ENCODE measurements around the gene SV2B.
"Not testable (repeated sequence)": the region's sequence is repeated elsewhere in the genome, so short reads cannot be mapped to it uniquely, and the experiment has no call there.

Gene SV2B

DNA sequence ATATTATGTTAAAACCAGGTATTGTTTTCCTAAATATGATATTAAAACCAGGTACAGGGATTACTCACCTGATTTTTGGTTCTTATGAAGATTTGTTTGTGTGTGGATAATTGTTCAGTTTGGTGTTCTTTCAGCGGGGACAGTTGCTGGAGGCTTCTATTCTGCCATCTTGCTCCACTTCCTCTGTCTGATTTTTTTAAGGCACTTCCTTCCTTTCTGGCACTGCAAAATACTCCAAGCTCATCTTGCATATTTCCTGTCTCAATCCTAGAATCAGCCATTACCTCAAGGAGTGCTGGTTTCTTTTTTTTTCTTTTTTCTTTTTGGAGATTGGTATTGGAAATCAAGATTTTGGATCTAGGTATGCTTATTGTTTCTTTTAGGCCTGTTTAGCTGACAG, 229.9 kb downstream of the SV2B start:
- DNase-seq: no peak

DNA sequence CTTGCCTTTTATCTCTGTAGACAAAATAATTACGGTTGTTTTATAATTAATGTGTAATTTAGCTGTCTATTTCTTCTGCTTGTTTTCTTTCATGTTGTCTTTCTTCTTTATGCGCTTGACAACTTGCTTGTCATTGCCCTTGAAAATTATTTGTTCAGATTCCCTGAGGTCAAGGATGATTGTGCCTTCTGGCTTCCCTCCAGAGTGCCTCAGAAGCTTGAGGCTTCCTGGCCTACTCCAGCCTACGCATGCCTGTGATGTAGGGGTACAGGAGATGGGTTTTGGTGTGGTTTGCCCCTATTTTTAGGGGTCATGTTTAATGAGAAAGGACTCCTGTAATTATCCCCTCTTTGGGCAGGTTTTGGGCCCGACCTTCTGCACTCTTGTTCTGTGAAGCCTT, 231.5 kb downstream of the SV2B start:
- DNase-seq: no peak

DNA sequence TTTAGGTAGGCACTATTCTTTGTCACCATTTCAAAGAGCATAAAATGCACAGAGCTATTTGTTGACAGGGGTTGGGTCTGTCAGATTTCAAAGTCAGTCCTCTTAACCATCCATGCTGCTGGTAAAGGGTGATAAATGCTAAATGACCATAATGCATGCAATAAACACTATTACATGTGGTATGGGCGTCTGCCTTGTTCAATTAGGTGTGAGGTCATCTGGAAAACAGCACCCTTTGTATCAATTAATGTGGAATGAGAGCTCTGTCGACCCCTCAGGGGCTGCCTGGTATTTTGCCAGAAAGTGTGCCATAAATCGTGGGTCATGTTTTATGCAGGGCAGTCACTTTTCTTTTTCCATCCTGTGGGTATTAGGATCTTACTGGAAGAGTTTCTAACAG, 235.6 kb downstream of the SV2B start:
- no peak for DNase-seq

DNA sequence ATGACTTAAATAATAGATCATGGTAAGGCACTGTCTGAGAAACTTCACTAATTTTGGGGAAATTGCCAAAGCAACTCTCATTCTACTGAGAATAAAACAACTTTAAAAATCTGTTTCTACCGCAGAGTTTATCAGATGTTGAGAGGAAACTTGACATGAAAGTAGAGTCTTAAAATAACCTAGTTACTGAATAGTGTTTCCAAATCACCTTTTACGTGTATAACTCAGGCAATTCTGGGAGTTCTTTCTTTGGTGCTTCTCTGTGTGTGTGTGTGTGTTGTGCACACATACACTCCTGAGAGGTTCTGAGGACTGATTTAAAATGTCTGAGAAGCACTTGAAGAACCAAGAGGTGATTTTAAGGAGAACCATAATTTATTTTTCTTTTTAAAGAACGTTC, 236.6 kb downstream of the SV2B start:
- DNase-seq: no peak

- no peak for DNase-seq
Observed at GRCh38 chr15:91338766-91339165, 238.7 kb downstream of the SV2B start.

DNA sequence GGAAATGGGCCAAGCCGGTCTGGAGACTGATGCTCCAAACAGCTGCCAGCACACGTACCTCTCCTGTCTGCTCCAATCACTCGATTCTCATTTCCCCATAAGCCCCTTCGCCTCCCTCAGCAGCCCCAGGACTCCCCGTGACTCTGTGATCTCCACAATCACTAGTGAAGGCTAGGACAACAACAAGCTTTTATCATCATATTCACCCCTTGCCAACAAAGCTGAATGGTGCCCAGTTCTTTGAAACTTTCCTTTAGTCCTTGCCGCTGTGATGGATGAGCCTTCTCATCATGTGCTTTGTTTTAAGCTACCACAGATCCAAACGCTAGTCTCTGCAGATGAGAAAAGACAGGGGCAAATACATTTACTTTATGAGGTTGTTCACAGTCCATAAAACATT, 242.0 kb downstream of the SV2B start:
- DNase-seq: no peak

DNA sequence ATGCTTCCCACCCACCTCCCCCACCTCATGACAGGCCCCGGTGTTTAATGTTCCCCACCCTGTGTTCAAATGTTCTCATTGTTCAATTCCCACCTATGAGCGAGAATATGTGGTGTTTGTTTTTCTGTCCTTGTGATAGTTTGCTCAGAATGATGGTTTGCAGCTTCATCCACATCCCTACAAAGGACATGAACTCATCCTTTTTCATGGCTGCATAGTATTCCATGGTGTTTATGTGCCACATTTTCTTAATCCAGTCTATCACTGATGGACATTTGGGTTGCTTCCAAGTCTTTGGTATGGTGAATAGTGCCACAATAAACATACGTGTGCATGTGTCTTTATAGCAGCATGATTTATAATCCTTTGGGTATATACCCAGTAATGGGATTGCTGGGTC, 244.9 kb downstream of the SV2B start:
- not testable (repeated sequence) for DNase-seq

DNA sequence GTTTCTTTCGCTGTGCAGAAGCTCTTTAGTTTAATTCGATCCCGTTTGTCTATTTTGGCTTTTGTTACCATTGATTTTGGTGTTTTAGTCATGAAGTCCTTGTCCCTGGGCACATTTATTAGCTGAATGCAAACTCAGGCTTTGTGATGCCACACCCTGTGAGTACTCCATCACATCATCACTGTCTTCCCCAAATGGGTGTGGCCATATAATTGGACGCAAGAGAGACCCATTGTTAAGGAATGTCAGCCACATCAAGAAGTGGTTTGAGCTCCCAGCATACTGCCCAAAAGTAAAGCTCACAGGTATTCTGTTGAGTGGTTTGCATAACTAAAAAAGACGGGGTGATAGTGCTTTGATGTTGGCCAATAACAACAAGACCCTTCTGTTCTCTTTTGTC, 245.7 kb downstream of the SV2B start:
- DNase-seq: no peak

DNA sequence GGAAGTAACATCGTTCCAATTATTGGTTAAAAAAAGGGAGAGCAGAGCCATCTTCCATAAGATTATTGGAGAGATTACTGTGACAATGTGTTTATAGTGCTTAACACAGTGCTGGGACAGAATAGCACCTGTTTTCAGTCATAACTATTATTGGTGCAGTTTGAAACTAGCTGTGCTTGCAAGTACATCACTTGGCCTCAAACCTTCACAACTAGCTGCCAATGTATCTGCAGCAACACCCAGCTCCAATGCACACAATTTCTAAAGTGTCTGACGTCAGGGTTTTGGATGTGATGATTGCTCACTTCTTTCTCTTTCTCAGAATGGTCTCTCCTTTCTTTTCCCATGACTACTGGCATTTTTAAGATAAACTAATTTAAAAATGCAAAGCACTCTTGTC, 246.2 kb downstream of the SV2B start:
- DNase-seq: no peak

GRCh38 chr15:91348752-91349500, 248.9 kb downstream of the SV2B start:
- no peak for DNase-seq

All from NCI-H510A (cell line).